Smooth muscle cell (in vitro differentiated cells): ENCODE measurements around the gene FARS2. TPM values are rescaled to one million over a fixed set of nuclear protein-coding genes. Genes with fewer than 3 reads are reported as not detected.

Experiments
- DNase-seq: peaks from one replicate; lab custom pipeline; 2025; ENCODE audit not compliant: unreplicated experiment; lab: John Stamatoyannopoulos, UW
- H2AFZ ChIP-seq: fragments of 200-600 bp; sonication (generic); 2 replicates; pipeline ENCODE4 v1.6.0; 2016; ENCODE audit warnings: antibody characterized with exemption, low read depth, mild to moderate bottlenecking
- H3F3A ChIP-seq: fragments of 200-600 bp; sonication (generic); 2 replicates; pipeline ENCODE4 v1.6.0; 2017; ENCODE audit warnings: antibody characterized with exemption, low read depth
- H3K27ac ChIP-seq: fragments of 200-600 bp; sonication (generic); 2 replicates; pipeline ENCODE4 v1.5.1; 2016; ENCODE audit warnings: low read depth, mild to moderate bottlenecking
- H3K27me3 ChIP-seq: fragments of 200-600 bp; sonication (generic); 2 replicates; pipeline ENCODE4 v1.6.1; 2016; ENCODE audit warnings: low read depth, mild to moderate bottlenecking
- H3K36me3 ChIP-seq: fragments of 200-600 bp; sonication (generic); 2 replicates; pipeline ENCODE4 v1.5.1; 2016; ENCODE audit warnings: low read depth
- H3K4me1 ChIP-seq: fragments of 200-600 bp; sonication (generic); 2 replicates; pipeline ENCODE4 v1.5.1; 2016; ENCODE audit warnings: low read depth
- H3K4me2 ChIP-seq: fragments of 200-600 bp; sonication (generic); 2 replicates; pipeline ENCODE4 v1.6.0; 2016; ENCODE audit warnings: mild to moderate bottlenecking
- H3K4me3 ChIP-seq: fragments of 200-600 bp; sonication (generic); 2 replicates; pipeline ENCODE4 v1.5.1; 2016; ENCODE audit warnings: mild to moderate bottlenecking
- H3K79me2 ChIP-seq: fragments of 200-600 bp; sonication (generic); 2 replicates; pipeline ENCODE4 v1.6.0; 2016; ENCODE audit warnings: low read depth, mild to moderate bottlenecking
- H3K9ac ChIP-seq: fragments of 200-600 bp; sonication (generic); 2 replicates; pipeline ENCODE4 v1.6.0; 2016; ENCODE audit warnings: low read depth
- H3K9me3 ChIP-seq: fragments of 200-600 bp; sonication (generic); replicated peaks from 2 replicates; pipeline ENCODE4 v1.5.1; 2016; ENCODE audit warnings: low read depth
- H4K20me1 ChIP-seq: fragments of 200-600 bp; sonication (generic); 2 replicates; pipeline ENCODE4 v1.6.0; 2016; ENCODE audit warnings: low read depth
- WGBS: methylation state at CpG from one replicate; pipeline ENCODE4 v1.1.7; 2016; ENCODE audit warnings: low lambda C conversion rate; 5-methylcytosine and 5-hydroxymethylcytosine counted together
- polyA plus RNA-seq: library from polyadenylated mRNA; unstranded; fragments of >200 nt; fragmentation: Nextera tagmentation; extraction: Ambion mirVana; gene quantifications from 2 replicates; pipeline ENCODE4 v1.2.1, GENCODE V29; 2016
- total RNA-seq: library from RNA; depleted of rRNA; stranded (reverse); fragments of >200 nt; gene quantifications from 2 replicates; pipeline ENCODE4 v1.2.3, GENCODE V29; 2014
- TF ChIP-seq, protein P1 (sequence below): fragments of 200-600 bp; sonication (generic); IDR thresholded peaks from 2 replicates; pipeline ENCODE4 v1.5.1; 2017; ENCODE audit warnings: borderline replicate concordance, mild to moderate bottlenecking, antibody characterized with exemption; ENCODE audit not compliant: insufficient read depth, poor library complexity, severe bottlenecking

The FARS2 gene
- total and polyA plus RNA-seq, 2 experiments from 2014 or later: 9.6 to 13.2 TPM

- TF ChIP-seq, protein P1, sequence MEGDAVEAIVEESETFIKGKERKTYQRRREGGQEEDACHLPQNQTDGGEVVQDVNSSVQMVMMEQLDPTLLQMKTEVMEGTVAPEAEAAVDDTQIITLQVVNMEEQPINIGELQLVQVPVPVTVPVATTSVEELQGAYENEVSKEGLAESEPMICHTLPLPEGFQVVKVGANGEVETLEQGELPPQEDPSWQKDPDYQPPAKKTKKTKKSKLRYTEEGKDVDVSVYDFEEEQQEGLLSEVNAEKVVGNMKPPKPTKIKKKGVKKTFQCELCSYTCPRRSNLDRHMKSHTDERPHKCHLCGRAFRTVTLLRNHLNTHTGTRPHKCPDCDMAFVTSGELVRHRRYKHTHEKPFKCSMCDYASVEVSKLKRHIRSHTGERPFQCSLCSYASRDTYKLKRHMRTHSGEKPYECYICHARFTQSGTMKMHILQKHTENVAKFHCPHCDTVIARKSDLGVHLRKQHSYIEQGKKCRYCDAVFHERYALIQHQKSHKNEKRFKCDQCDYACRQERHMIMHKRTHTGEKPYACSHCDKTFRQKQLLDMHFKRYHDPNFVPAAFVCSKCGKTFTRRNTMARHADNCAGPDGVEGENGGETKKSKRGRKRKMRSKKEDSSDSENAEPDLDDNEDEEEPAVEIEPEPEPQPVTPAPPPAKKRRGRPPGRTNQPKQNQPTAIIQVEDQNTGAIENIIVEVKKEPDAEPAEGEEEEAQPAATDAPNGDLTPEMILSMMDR: no peak
- Histone ChIP-seq H3K79me2 (no peaks in the 10 kb centered on the region), H3K27me3 (no peaks in the 10 kb centered on the region), H4K20me1 (peaks cover 35% of the 10 kb centered on the region), H3K9me3 (no peaks in the 10 kb centered on the region), H3K36me3 (no peaks in the 10 kb centered on the region), H3K27ac (no peak overlapping the region), H3K4me2 (no peak overlapping the region), H2AFZ (no peak overlapping the region), H3K9ac (no peak overlapping the region), H3K4me1 (peaks cover 29% of the 10 kb centered on the region), H3K4me3 (no peak overlapping the region), H3F3A (no peaks in the 10 kb centered on the region)
- no peak for DNase-seq
- 65% methylated on average over 12 of the region's 12 CpGs for whole genome bisulfite sequencing
Measured at GRCh38 chr6:5471637-5472398, 210.5 kb downstream of the FARS2 start.

- Histone ChIP-seq H3F3A (no peaks in the 10 kb centered on the region), H3K27me3 (no peaks in the 10 kb centered on the region), H3K4me2 (no peak overlapping the region), H3K4me1 (peaks cover 29% of the 10 kb centered on the region), H3K27ac (no peak overlapping the region), H3K36me3 (no peaks in the 10 kb centered on the region), H2AFZ (no peak overlapping the region), H3K79me2 (no peaks in the 10 kb centered on the region), H3K9ac (no peak overlapping the region), H3K4me3 (no peak overlapping the region), H4K20me1 (peaks cover 35% of the 10 kb centered on the region), H3K9me3 (no peaks in the 10 kb centered on the region)
- WGBS: 98% methylated on average over 2 of the region's 2 CpGs
- DNase-seq: no peak
- TF ChIP-seq, protein P1: no peak
Measured at GRCh38 chr6:5472571-5472970, 211.3 kb downstream of the FARS2 start.

- no peak overlapping the region for H3K4me2 ChIP-seq
- no peaks in the 10 kb centered on the region for H3F3A ChIP-seq
- no peaks in the 10 kb centered on the region for H3K27me3 ChIP-seq
- no peak overlapping the region for H3K27ac ChIP-seq
- H3K9me3 ChIP-seq: no peaks in the 10 kb centered on the region
- H3K36me3 ChIP-seq: no peaks in the 10 kb centered on the region
- TF ChIP-seq, protein P1: no peak
- H3K79me2 ChIP-seq: no peaks in the 10 kb centered on the region
- H3K4me1 ChIP-seq: peaks cover 20% of the 10 kb centered on the region
- H2AFZ ChIP-seq: no peak overlapping the region
- peaks cover 40% of the 10 kb centered on the region for H4K20me1 ChIP-seq
- 97% methylated on average over 3 of the region's 3 CpGs for WGBS
- no peak for DNase-seq
- no peak overlapping the region for H3K9ac ChIP-seq
- no peak overlapping the region for H3K4me3 ChIP-seq
Measured at GRCh38 chr6:5475779-5476178, 214.5 kb downstream of the FARS2 start.

GRCh38 chr6:5478380-5478779 lies 217.1 kb downstream of the FARS2 start:
- H3K79me2 ChIP-seq: no peaks in the 10 kb centered on the region
- H3K36me3 ChIP-seq: no peaks in the 10 kb centered on the region
- no peaks in the 10 kb centered on the region for H3F3A ChIP-seq
- H3K27me3 ChIP-seq: no peaks in the 10 kb centered on the region
- H3K27ac ChIP-seq: no peak overlapping the region
- no peaks in the 10 kb centered on the region for H3K9me3 ChIP-seq
- no peak overlapping the region for H2AFZ ChIP-seq
- H4K20me1 ChIP-seq: peaks cover 22% of the 10 kb centered on the region
- no peak overlapping the region for H3K4me3 ChIP-seq
- H3K4me1 ChIP-seq: peaks cover 6% of the 10 kb centered on the region
- 95% methylated on average over 6 of the region's 6 CpGs for WGBS
- DNase-seq: no peak
- H3K9ac ChIP-seq: no peak overlapping the region
- no peak overlapping the region for H3K4me2 ChIP-seq
- TF ChIP-seq, protein P1: no peak
